Dendritic cell treated with granulocyte-macrophage colony-stimulating factor and Interleukin-4, amounts not matched to agents 40 ng/mL and 50 ng/mL, for 4 days (primary cell): ENCODE results near the gene CDC42EP2.

Experiments used
- H3K27ac Mint-ChIP-seq: one replicate; pipeline ENCODE4 v1.8.0; 2022; ENCODE audit warnings: mild to moderate bottlenecking, mixed read lengths
- H3K27me3 Mint-ChIP-seq: one replicate; pipeline ENCODE4 v1.8.0; 2022; ENCODE audit warnings: mild to moderate bottlenecking, mixed read lengths
- H3K36me3 Mint-ChIP-seq: one replicate; pipeline ENCODE4 v1.8.0; 2022; ENCODE audit warnings: low read depth, mixed read lengths
- H3K4me1 Mint-ChIP-seq: one replicate; pipeline ENCODE4 v1.8.0; 2022; ENCODE audit warnings: low read depth, mixed read lengths
- H3K4me3 Mint-ChIP-seq: one replicate; pipeline ENCODE4 v1.8.0; 2022; ENCODE audit warnings: mild to moderate bottlenecking, moderate library complexity, mixed read lengths
- H3K9me3 Mint-ChIP-seq: one replicate; pipeline ENCODE4 v1.8.0; 2022; ENCODE audit warnings: mixed read lengths
- intact Hi-C: fragments of 100-400 bp; cut with micrococcal nuclease; formaldehyde crosslinking; loops from one replicate; pipeline ENCODE4 v1.15.0; 2022

CDC42EP2 gene

GRCh38 chr11:65351511-65351910 is 36.8 kb downstream of the CDC42EP2 start:
- H3K4me3 Mint-ChIP-seq, result no peak overlapping the region
- no peak overlapping the region for H3K27ac Mint-ChIP-seq
- intact Hi-C loops, result no loop called here
- H3K36me3 Mint-ChIP-seq, result peaks cover 64% of the 10 kb centered on the region
- H3K9me3 Mint-ChIP-seq, result no peaks in the 10 kb centered on the region
- peaks cover 10% of the 10 kb centered on the region for H3K27me3 Mint-ChIP-seq
- peaks cover 32% of the 10 kb centered on the region for H3K4me1 Mint-ChIP-seq

- peak overlapping the region; percentile 51 for H3K27ac Mint-ChIP-seq
- peaks cover 51% of the 10 kb centered on the region for H3K36me3 Mint-ChIP-seq
- H3K27me3 Mint-ChIP-seq, result peaks cover 21% of the 10 kb centered on the region
- no peaks in the 10 kb centered on the region for H3K9me3 Mint-ChIP-seq
- peaks cover 32% of the 10 kb centered on the region for H3K4me1 Mint-ChIP-seq
- intact Hi-C loops, result no loop called here
- no peak overlapping the region for H3K4me3 Mint-ChIP-seq
These were observed 38.1 kb downstream of the CDC42EP2 start for GRCh38 chr11:65352783-65353182.

- intact Hi-C loops, result no loop called here
- peaks cover 37% of the 10 kb centered on the region for H3K4me1 Mint-ChIP-seq
- H3K27ac Mint-ChIP-seq, result peak overlapping the region; percentile 7
- H3K4me3 Mint-ChIP-seq, result peak overlapping the region; percentile 44
- H3K9me3 Mint-ChIP-seq, result no peaks in the 10 kb centered on the region
- peaks cover 25% of the 10 kb centered on the region for H3K27me3 Mint-ChIP-seq
- peaks cover 46% of the 10 kb centered on the region for H3K36me3 Mint-ChIP-seq
These were observed 38.7 kb downstream of the CDC42EP2 start for GRCh38 chr11:65353376-65353775.

GRCh38 chr11:65353900-65354264 is 39.2 kb downstream of the CDC42EP2 start:
- Mint-ChIP-seq H3K4me1 (peaks cover 37% of the 10 kb centered on the region), H3K4me3 (peak overlapping the region; percentile 44), H3K9me3 (no peaks in the 10 kb centered on the region), H3K36me3 (peaks cover 40% of the 10 kb centered on the region), H3K27me3 (peaks cover 25% of the 10 kb centered on the region), H3K27ac (peak overlapping the region; percentile 7)
- intact Hi-C loops, result no loop called here

GRCh38 chr11:65354265-65355012 is 39.8 kb downstream of the CDC42EP2 start, which contains the start of gene TIGD3:
Gene TIGD3 (plus strand): TSS chr11:65354751. CDS start chr11:65355809, 1,058 bp downstream.
- Mint-ChIP-seq H3K36me3 (peaks cover 35% of the 10 kb centered on the region), H3K9me3 (no peaks in the 10 kb centered on the region), H3K4me1 (peaks cover 37% of the 10 kb centered on the region), H3K27me3 (peaks cover 25% of the 10 kb centered on the region), H3K4me3 (peak within 1 kb of the TSS; percentile 88), H3K27ac (peak within 1 kb of the TSS; percentile 76)
- intact Hi-C loops, result no loop called here

GRCh38 chr11:65355013-65355775 is 40.5 kb downstream of the CDC42EP2 start:
- intact Hi-C loops, result no loop called here
- no peaks in the 10 kb centered on the region for H3K9me3 Mint-ChIP-seq
- peaks cover 27% of the 10 kb centered on the region for H3K36me3 Mint-ChIP-seq
- H3K4me1 Mint-ChIP-seq, result peaks cover 37% of the 10 kb centered on the region
- H3K27ac Mint-ChIP-seq, result peak overlapping the region; percentile 76
- peak overlapping the region; percentile 88 for H3K4me3 Mint-ChIP-seq
- H3K27me3 Mint-ChIP-seq, result peaks cover 26% of the 10 kb centered on the region

- Mint-ChIP-seq H3K36me3 (peaks cover 20% of the 10 kb centered on the region), H3K4me3 (peak overlapping the region; percentile 88), H3K27me3 (peaks cover 26% of the 10 kb centered on the region), H3K9me3 (no peaks in the 10 kb centered on the region), H3K27ac (peak overlapping the region; percentile 76), H3K4me1 (peaks cover 37% of the 10 kb centered on the region)
- intact Hi-C loops, result no loop called here
These were observed 41.2 kb downstream of the CDC42EP2 start for GRCh38 chr11:65355776-65356393.

- no peak overlapping the region for H3K27ac Mint-ChIP-seq
- intact Hi-C loops, result no loop called here
These were observed 41.8 kb downstream of the CDC42EP2 start for GRCh38 chr11:65356394-65356972.

GRCh38 chr11:65357856-65358356 is 43.2 kb downstream of the CDC42EP2 start:
- Mint-ChIP-seq H3K9me3 (no peaks in the 10 kb centered on the region), H3K4me3 (no peak overlapping the region), H3K36me3 (peaks cover under 1% of the 10 kb centered on the region), H3K27me3 (peaks cover 26% of the 10 kb centered on the region), H3K4me1 (peaks cover 40% of the 10 kb centered on the region), H3K27ac (peak overlapping the region; percentile 7)
- intact Hi-C loops, result no loop called here

More at GRCh38 chr11:65356394-65356972, 41.8 kb downstream of the CDC42EP2 start:
- Mint-ChIP-seq H3K4me1 (peaks cover 37% of the 10 kb centered on the region), H3K27me3 (peaks cover 26% of the 10 kb centered on the region), H3K9me3 (no peaks in the 10 kb centered on the region), H3K36me3 (peaks cover 14% of the 10 kb centered on the region), H3K4me3 (no peak overlapping the region)

- Mint-ChIP-seq H3K27me3 (peaks cover 8% of the 10 kb centered on the region), H3K9me3 (no peaks in the 10 kb centered on the region), H3K36me3 (no peaks in the 10 kb centered on the region), H3K4me3 (peak overlapping the region; percentile 64), H3K27ac (peak overlapping the region; percentile 95), H3K4me1 (peaks cover 27% of the 10 kb centered on the region)
- intact Hi-C loops, result loop anchor here (10.0 kb wide), 2 partner anchors 52 to 102 kb away; no protein-coding TSS in a partner anchor
These were observed 47.8 kb downstream of the CDC42EP2 start for GRCh38 chr11:65362320-65362931.

- H3K9me3 Mint-ChIP-seq, result no peaks in the 10 kb centered on the region
- intact Hi-C loops, result loop anchor here (10.0 kb wide), 2 partner anchors 52 to 102 kb away; no protein-coding TSS in a partner anchor
- H3K4me1 Mint-ChIP-seq, result peaks cover 25% of the 10 kb centered on the region
These were observed 48.3 kb downstream of the CDC42EP2 start for GRCh38 chr11:65362966-65363365.

GRCh38 chr11:65363770-65364169 is 49.1 kb downstream of the CDC42EP2 start:
- Mint-ChIP-seq H3K9me3 (no peaks in the 10 kb centered on the region), H3K36me3 (no peaks in the 10 kb centered on the region), H3K4me3 (no peak overlapping the region), H3K4me1 (peaks cover 22% of the 10 kb centered on the region), H3K27me3 (peaks cover 1% of the 10 kb centered on the region), H3K27ac (peak overlapping the region; percentile 95)
- intact Hi-C loops, result loop anchor here (10.0 kb wide), 2 partner anchors 51 to 101 kb away; no protein-coding TSS in a partner anchor

More at GRCh38 chr11:65362966-65363365, 48.3 kb downstream of the CDC42EP2 start:
- peak overlapping the region; percentile 64 for H3K4me3 Mint-ChIP-seq
- H3K27me3 Mint-ChIP-seq, result peaks cover 3% of the 10 kb centered on the region
- no peaks in the 10 kb centered on the region for H3K36me3 Mint-ChIP-seq
- peak overlapping the region; percentile 95 for H3K27ac Mint-ChIP-seq

GRCh38 chr11:65366340-65366773 is 51.7 kb downstream of the CDC42EP2 start:
- intact Hi-C loops, result loop anchor here (1.0 to 10.0 kb wide), 3 partner anchors 48 to 144 kb away; no protein-coding TSS in a partner anchor
- no peak overlapping the region for H3K27ac Mint-ChIP-seq
- H3K27me3 Mint-ChIP-seq, result peaks cover 3% of the 10 kb centered on the region
- H3K4me1 Mint-ChIP-seq, result peaks cover 36% of the 10 kb centered on the region
- H3K36me3 Mint-ChIP-seq, result no peaks in the 10 kb centered on the region
- no peaks in the 10 kb centered on the region for H3K9me3 Mint-ChIP-seq
- H3K4me3 Mint-ChIP-seq, result no peak overlapping the region
